IMR-90 (cell line): Measurements from ENCODE around the gene XPO6. TPM values are rescaled to one million over a fixed set of nuclear protein-coding genes. Genes with fewer than 3 reads are reported as not detected.

Experiments used
- ATAC-seq: fragments of 200-7000 bp; cut with Tn5 transposase; 2 replicates; pipeline ENCODE4 v1.9.1; 2020; ENCODE audit warnings: low read depth, mild to moderate bottlenecking, moderate library complexity
- BruUV-seq: library from RNA; stranded (reverse); fragments of 400-500 nt; replicated peaks from 2 replicates; lab custom pipeline; 2021; lab: Mats Ljungman, UMichigan
- CTCF ChIA-PET: fragments of 300-600 bp; formaldehyde crosslinking; extraction: SDS; loops from one replicate; lab custom pipeline; 2021; ENCODE audit warnings: antibody characterized with exemption; lab: Yijun Ruan, JAX
- POLR2A ChIA-PET: fragments of 300-600 bp; sonication (Branson Sonifier 250); formaldehyde crosslinking; loops from one replicate; lab custom pipeline; 2022; ENCODE audit warnings: antibody characterized with exemption; ENCODE audit not compliant: unreplicated experiment; lab: Charles Lee
- DNase-seq: peaks from one replicate; pipeline ENCODE4 v3.0.0; 2013
- H2AFZ ChIP-seq: replicated peaks from 2 replicates; pipeline ENCODE3; 2013; ENCODE audit warnings: low read length, mild to moderate bottlenecking; ENCODE audit not compliant: poor library complexity
- H2AK5ac ChIP-seq: 2 replicates; pipeline ENCODE4 v1.6.1; 2013; ENCODE audit warnings: low read depth, low read length, inconsistent platforms
- H2AK9ac ChIP-seq: replicated peaks from 2 replicates; pipeline ENCODE3; 2013; ENCODE audit warnings: mild to moderate bottlenecking, low read depth, low read length, moderate library complexity; ENCODE audit not compliant: poor library complexity
- H2BK120ac ChIP-seq: 2 replicates; pipeline ENCODE4 v1.6.1; 2013; ENCODE audit warnings: low read depth, low read length, inconsistent platforms
- H2BK15ac ChIP-seq: 3 replicates; pipeline ENCODE4 v1.6.1; 2013; ENCODE audit warnings: low read depth, low read length, inconsistent platforms
- H2BK20ac ChIP-seq: 2 replicates; pipeline ENCODE4 v1.6.1; 2013; ENCODE audit warnings: low read depth, mild to moderate bottlenecking, inconsistent platforms, low read length, moderate library complexity
- H2BK5ac ChIP-seq: 2 replicates; pipeline ENCODE4 v1.6.1; 2013; ENCODE audit warnings: mild to moderate bottlenecking, low read depth, low read length, inconsistent platforms; ENCODE audit not compliant: poor library complexity, severe bottlenecking
- H3K14ac ChIP-seq: replicated peaks from 2 replicates; pipeline ENCODE4 v1.6.1; 2013; ENCODE audit warnings: low read depth, low read length, inconsistent platforms
- H3K18ac ChIP-seq: 2 replicates; pipeline ENCODE4 v1.6.1; 2013; ENCODE audit warnings: low read depth, low read length, control low read depth
- H3K23ac ChIP-seq: 2 replicates; pipeline ENCODE4 v1.6.1; 2013; ENCODE audit warnings: low read depth, low read length, inconsistent platforms
- H3K27ac ChIP-seq: 2 replicates; pipeline ENCODE4 v1.5.1; 2013; ENCODE audit warnings: mild to moderate bottlenecking, control low read depth, low read length; ENCODE audit not compliant: insufficient read depth
- H3K27me3 ChIP-seq: 2 replicates; pipeline ENCODE4 v1.6.1; 2013; ENCODE audit warnings: low read length; ENCODE audit not compliant: control insufficient read depth, insufficient read depth
- H3K36me3 ChIP-seq: 2 replicates; pipeline ENCODE4 v1.6.1; 2013; ENCODE audit warnings: low read length, mixed read lengths; ENCODE audit not compliant: control insufficient read depth, insufficient read depth
- H3K4ac ChIP-seq: 2 replicates; pipeline ENCODE4 v1.6.1; 2013; ENCODE audit warnings: low read depth, low read length, inconsistent platforms
- H3K4me1 ChIP-seq: 2 replicates; pipeline ENCODE4 v1.6.1; 2013; ENCODE audit warnings: low read length, mixed read lengths; ENCODE audit not compliant: control insufficient read depth, insufficient read depth
- H3K4me2 ChIP-seq: 2 replicates; pipeline ENCODE4 v1.6.1; 2013; ENCODE audit warnings: low read depth, mild to moderate bottlenecking, control low read depth, low read length, moderate library complexity
- H3K4me3 ChIP-seq: 2 replicates; pipeline ENCODE4 v1.5.1; 2013; ENCODE audit warnings: low read depth, mild to moderate bottlenecking, control low read depth, low read length, moderate library complexity; ENCODE audit not compliant: insufficient read depth
- H3K56ac ChIP-seq: 2 replicates; pipeline ENCODE4 v1.6.1; 2013; ENCODE audit warnings: low read length, inconsistent platforms; ENCODE audit not compliant: insufficient read depth; ENCODE audit errors: extremely low read depth
- H3K79me1 ChIP-seq, 2 experiments: 2 replicates each; pipeline ENCODE4 v1.6.1; 2013; ENCODE audit warnings: low read length in 2 of 2, inconsistent platforms in 1 of 2, low read depth in 1 of 2
- H3K9ac ChIP-seq: 2 replicates; pipeline ENCODE4 v1.6.1; 2013; ENCODE audit warnings: low read depth, low read length, control low read depth
- H3K9me1 ChIP-seq: 2 replicates; pipeline ENCODE4 v1.6.1; 2013; ENCODE audit warnings: low read length, inconsistent platforms; ENCODE audit not compliant: insufficient read depth
- H3K9me3 ChIP-seq: 2 replicates; pipeline ENCODE4 v1.6.1; 2013; ENCODE audit warnings: low read length; ENCODE audit not compliant: control insufficient read depth, insufficient read depth
- H4K20me1 ChIP-seq: 2 replicates; pipeline ENCODE4 v1.6.1; 2013; ENCODE audit warnings: low read length, inconsistent platforms; ENCODE audit not compliant: insufficient read depth
- H4K5ac ChIP-seq: 2 replicates; pipeline ENCODE4 v1.6.1; 2013; ENCODE audit warnings: mild to moderate bottlenecking, low read depth, low read length, control low read depth
- H4K8ac ChIP-seq, 2 experiments: 2 replicates each; pipeline ENCODE4 v1.6.1; 2013; ENCODE audit warnings: low read depth in 2 of 2, low read length in 2 of 2, control low read depth in 1 of 2, inconsistent platforms in 1 of 2
- H4K91ac ChIP-seq: 2 replicates; pipeline ENCODE4 v1.6.1; 2013; ENCODE audit warnings: low read depth, low read length, inconsistent platforms; ENCODE audit not compliant: insufficient read depth
- FOS ChIP-seq: fragments of 150-350 bp; IDR thresholded peaks from 2 replicates; pipeline ENCODE4 v1.6.1; 2016; ENCODE audit warnings: low read depth, low read length
- MXI1 ChIP-seq: IDR thresholded peaks from 2 replicates; pipeline ENCODE4 v1.6.1; 2012; ENCODE audit warnings: low read depth, mild to moderate bottlenecking, low read length, moderate library complexity, borderline replicate concordance
- RAD21 ChIP-seq: IDR thresholded peaks from 2 replicates; pipeline ENCODE4 v1.6.1; 2012; ENCODE audit warnings: low read length, improper control_type of control experiment
- RCOR1 ChIP-seq: IDR thresholded peaks from 2 replicates; pipeline ENCODE4 v1.6.1; 2012; ENCODE audit warnings: mild to moderate bottlenecking, low read length, improper control_type of control experiment; ENCODE audit not compliant: insufficient replicate concordance
- WGBS, 2 experiments: methylation state at CpG; one replicate each; pipeline versions ENCODE4 v1.1.5 to v1.1.7; 2013; ENCODE audit warnings: missing lambda C conversion rate in 2 of 2; ENCODE audit not compliant: insufficient read length in 1 of 2; ENCODE audit errors: extremely low coverage in 2 of 2; 5-methylcytosine and 5-hydroxymethylcytosine counted together
- dilution Hi-C: fragments of 300-500 bp; cut with HindIII; formaldehyde crosslinking; loops from one replicate; pipeline ENCODE4 v1.14.3; 2018; ENCODE audit warnings: low sequenced_read_pairs; ENCODE audit not compliant: unreplicated experiment
- in situ Hi-C: fragments of 300-500 bp; cut with MboI; formaldehyde crosslinking; loops from 3 replicates; pipeline ENCODE4 v1.14.3; 2019; ENCODE audit warnings: low sequenced_read_pairs, inconsistent platforms, mixed read lengths
- intact Hi-C: fragments of 100-400 bp; cut with micrococcal nuclease; formaldehyde crosslinking; loops from 2 replicates; pipeline ENCODE4 v1.10.0; 2022
- polyA plus RNA-seq, 3 experiments: library from polyadenylated mRNA; depleted of rRNA; stranded (reverse); fragments of >200 nt; gene quantifications; 2 replicates each; pipeline ENCODE4 v1.2.3, GENCODE V29; 2012; ENCODE audit warnings: low replicate concordance in 1 of 3
- total RNA-seq: library from RNA; depleted of rRNA; stranded (reverse); fragments of >200 nt; gene quantifications from 2 replicates; pipeline ENCODE4 v1.2.3, GENCODE V29; 2012
- TF ChIP-seq, protein P1 (sequence below): fragments of 150-350 bp; IDR thresholded peaks from 2 replicates; pipeline ENCODE4 v1.6.1; 2016; ENCODE audit warnings: low read depth, mild to moderate bottlenecking, low read length, moderate library complexity, borderline replicate concordance

Gene XPO6
- total and polyA plus RNA-seq, 2 of the 4 experiments (the other 2 are of a cell fraction): 108 to 184 TPM

DNA sequence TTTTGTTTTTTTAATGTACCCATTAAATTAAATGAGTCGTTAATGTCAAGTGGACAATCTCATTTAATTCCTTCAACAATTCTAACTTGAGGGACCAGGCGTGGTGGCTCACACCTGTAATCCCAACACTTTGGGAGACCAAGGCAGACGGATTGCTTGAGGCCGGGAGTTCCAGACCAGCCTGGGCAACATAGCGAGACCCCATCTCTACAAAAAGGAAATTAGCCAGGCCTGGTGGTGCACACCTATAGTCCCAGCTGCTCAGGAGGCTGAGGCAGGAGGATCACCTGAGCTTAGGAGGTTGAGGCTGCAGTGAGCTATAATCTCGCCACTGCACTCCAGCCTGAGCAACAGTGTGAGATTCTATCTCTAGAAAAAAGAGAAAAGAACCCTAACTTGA, 127.6 kb downstream of the XPO6 start:
- Histone ChIP-seq H3K27ac (no peak overlapping the region), H3K23ac (no peak overlapping the region), H2BK120ac (no peak overlapping the region), H2BK15ac (no peak overlapping the region), H3K9me3 (no peaks in the 10 kb centered on the region), H3K4ac (no peak overlapping the region), H4K91ac (no peak overlapping the region), H3K36me3 (no peaks in the 10 kb centered on the region), H3K4me3 (no peak overlapping the region), H4K20me1 (peaks cover 3% of the 10 kb centered on the region), H2AK9ac (no peak overlapping the region), H3K27me3 (no peaks in the 10 kb centered on the region; the same call in 1 of the 2 replicates), H4K8ac (no peak overlapping the region), H3K9me1 (peaks cover 3% of the 10 kb centered on the region), H2AK5ac (no peak overlapping the region), H2AFZ (no peak overlapping the region), H4K5ac (no peak overlapping the region), H3K56ac (no peak overlapping the region), H3K18ac (no peak overlapping the region), H3K4me2 (no peak overlapping the region), H3K4me1 (no peaks in the 10 kb centered on the region), H2BK5ac (no peak overlapping the region), H2BK20ac (no peak overlapping the region), H3K79me1 (0 out of 4 replicates have a peak, but pooled peaks cover 0 to 1% of the 10 kb centered on the region in 2 experiments), H3K9ac (no peak overlapping the region), H3K14ac (no peak overlapping the region)
- ChIA-PET POLR2A (no interaction called here), CTCF (no interaction called here)
- in situ Hi-C loops: no loop called here
- no CpG with 5 or more reads among the region's 6 CpGs for WGBS, 2 experiments
- dilution Hi-C loops: no loop called here
- intact Hi-C loops: no loop called here
- ATAC-seq (no peak), DNase-seq (no peak)
- TF ChIP-seq, protein P1, sequence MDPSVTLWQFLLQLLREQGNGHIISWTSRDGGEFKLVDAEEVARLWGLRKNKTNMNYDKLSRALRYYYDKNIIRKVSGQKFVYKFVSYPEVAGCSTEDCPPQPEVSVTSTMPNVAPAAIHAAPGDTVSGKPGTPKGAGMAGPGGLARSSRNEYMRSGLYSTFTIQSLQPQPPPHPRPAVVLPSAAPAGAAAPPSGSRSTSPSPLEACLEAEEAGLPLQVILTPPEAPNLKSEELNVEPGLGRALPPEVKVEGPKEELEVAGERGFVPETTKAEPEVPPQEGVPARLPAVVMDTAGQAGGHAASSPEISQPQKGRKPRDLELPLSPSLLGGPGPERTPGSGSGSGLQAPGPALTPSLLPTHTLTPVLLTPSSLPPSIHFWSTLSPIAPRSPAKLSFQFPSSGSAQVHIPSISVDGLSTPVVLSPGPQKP: no peak
- TF ChIP-seq RAD21 (no peak), RCOR1 (no peak), FOS (no peak), MXI1 (no peak)
- BruUV-seq: no TSS peak
